GM13976 (cell line): ENCODE results near the gene VWA8.

Experiments
- DNase-seq: peaks from one replicate; pipeline ENCODE4 v3.0.0; 2012; ENCODE audit warnings: low spot score
- in situ Hi-C: fragments of 300-500 bp; cut with MboI; formaldehyde crosslinking; loops from one replicate; pipeline ENCODE4 v1.12.0; 2022; ENCODE audit warnings: low sequenced_read_pairs, mixed read lengths, inconsistent platforms; ENCODE audit not compliant: unreplicated experiment
- TF ChIP-seq, protein P1 (sequence below): IDR thresholded peaks from 2 replicates; pipeline ENCODE4 v1.5.1; 2012; ENCODE audit warnings: borderline replicate concordance, mild to moderate bottlenecking; ENCODE audit not compliant: insufficient read depth; ENCODE audit errors: extremely low read depth, missing control alignments, control extremely low read depth

VWA8 gene

DNA sequence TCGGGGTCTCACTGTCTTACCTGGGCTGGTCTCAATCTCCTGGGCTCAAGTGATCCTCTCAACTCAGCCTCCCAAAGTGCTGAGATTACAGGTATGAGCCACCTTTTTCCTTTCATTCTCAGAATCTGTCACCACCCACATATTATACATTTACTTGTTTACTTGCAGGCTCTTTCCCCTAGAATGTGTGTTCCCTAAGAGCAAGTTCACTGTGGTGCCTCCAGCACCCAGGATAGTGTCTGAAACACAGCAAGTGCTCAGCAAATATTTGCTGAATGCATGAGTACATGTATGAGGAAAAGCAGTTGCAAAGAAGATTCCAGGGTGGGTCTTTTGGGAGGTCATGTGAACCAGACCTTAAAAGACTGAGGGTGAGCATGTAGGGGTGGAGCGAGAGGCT lies 406.7 kb downstream of the VWA8 start:
- no peak for DNase-seq

DNA sequence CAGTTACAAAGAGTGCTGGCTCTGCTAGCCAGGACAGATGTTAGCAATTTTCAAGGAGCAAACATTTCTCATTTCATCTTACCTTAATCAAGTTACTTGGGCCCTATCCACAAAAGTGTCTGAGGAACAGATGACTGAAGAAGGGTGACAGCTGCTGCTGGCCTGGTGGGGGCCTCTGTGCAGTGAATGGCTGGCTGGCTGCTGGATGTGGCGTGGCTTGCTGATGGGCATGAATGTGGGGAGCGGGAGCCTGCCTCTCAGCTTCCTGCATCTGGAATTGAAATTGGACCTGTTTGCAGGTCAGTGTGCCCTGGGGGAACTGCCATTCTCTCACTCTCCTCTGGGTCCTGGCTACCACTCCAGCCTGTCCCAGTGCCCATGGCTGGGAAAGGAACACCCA lies 408.9 kb downstream of the VWA8 start:
- DNase-seq = no peak
- TF ChIP-seq, protein P1, sequence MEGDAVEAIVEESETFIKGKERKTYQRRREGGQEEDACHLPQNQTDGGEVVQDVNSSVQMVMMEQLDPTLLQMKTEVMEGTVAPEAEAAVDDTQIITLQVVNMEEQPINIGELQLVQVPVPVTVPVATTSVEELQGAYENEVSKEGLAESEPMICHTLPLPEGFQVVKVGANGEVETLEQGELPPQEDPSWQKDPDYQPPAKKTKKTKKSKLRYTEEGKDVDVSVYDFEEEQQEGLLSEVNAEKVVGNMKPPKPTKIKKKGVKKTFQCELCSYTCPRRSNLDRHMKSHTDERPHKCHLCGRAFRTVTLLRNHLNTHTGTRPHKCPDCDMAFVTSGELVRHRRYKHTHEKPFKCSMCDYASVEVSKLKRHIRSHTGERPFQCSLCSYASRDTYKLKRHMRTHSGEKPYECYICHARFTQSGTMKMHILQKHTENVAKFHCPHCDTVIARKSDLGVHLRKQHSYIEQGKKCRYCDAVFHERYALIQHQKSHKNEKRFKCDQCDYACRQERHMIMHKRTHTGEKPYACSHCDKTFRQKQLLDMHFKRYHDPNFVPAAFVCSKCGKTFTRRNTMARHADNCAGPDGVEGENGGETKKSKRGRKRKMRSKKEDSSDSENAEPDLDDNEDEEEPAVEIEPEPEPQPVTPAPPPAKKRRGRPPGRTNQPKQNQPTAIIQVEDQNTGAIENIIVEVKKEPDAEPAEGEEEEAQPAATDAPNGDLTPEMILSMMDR = no peak
- in situ Hi-C loops = no loop called here

More for the DNA sequence above, 406.7 kb downstream of the VWA8 start:
- in situ Hi-C loops = no loop called here
- TF ChIP-seq, protein P1 = no peak

DNA sequence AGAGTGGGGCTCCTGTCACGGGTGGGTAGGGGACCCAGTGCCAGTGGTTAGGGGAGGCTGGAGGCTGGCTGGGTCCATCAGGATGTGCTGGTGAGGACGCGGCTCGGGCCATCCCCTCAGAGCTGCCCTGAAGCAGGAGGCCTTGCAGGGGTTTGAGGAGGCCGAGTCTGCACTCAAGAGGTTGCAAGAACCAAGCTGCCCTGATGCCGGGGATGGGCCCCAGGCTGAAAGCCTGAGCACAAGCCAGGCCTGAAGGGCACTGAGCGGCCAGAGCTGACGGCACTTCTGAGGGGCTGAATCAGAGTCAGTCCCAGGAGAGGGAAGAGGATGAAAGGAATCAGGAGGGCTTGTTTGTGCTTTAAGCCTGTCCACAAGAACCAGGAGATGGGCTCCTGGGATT lies 410.6 kb downstream of the VWA8 start:
- in situ Hi-C loops = no loop called here
- TF ChIP-seq, protein P1 = no peak
- DNase-seq = no peak

DNA sequence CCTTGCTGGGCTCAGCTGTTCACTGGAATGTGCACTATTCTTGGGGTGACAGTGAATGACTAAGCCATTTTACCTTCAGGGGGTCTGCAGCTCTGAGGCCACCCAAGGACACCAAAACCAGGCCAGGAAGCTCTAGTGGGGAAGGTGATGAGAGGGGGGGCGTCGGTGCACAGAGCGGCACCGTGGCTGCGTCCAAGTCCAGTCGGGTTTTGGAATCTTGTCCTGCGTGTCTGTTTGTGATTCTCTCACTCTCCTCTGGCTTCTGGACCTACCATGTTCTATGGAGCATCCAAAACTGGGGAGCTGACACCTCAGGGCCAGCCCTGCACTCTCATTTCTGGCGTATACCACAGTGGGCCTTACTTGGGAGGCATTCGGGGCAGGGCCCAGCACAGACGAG lies 411.4 kb downstream of the VWA8 start:
- DNase-seq = no peak
- in situ Hi-C loops = no loop called here
- TF ChIP-seq, protein P1 = no peak

DNA sequence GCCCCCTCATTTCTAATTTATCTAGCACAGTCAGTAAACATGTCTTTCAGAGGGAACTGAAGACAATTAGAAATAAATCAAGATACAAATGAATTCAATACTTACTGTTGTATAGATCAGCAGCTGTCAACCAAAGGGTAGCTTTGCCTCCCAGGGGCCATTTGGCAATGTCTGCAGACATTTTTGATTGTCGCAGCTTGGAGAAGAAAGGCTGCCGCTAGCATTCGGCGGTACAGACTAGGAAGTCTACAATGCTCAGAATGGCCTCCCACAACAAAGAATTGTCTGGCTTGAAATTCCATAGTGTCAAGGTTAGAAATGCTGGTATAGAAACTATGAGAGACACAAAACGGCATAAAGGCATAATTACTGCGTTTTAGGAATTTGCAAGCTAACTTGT lies 412.0 kb downstream of the VWA8 start:
- TF ChIP-seq, protein P1 = no peak
- DNase-seq = no peak
- in situ Hi-C loops = no loop called here

DNA sequence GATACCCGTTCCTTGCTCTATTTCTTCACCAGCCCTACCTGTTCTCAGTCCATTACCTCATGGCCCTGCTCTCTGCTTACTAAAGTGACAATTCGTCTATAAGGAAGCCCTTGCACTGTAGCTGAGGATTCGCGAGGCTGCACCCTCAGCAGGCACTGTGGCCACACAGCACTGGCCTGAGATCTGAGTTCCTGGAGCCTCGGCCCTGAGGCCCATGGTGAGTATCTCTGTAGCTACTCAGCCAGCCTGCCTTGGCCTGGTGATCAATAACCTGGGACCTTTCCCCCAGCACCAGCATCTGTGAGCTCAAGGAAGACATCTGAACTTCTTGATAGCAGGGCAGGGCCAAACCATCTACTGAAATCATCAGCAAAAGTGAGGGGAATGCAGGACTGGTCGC lies 412.9 kb downstream of the VWA8 start:
- TF ChIP-seq, protein P1 = no peak
- no peak for DNase-seq
- in situ Hi-C loops = no loop called here
